ENCODE data around the gene WASF3. TPM values are rescaled to one million over a fixed set of nuclear protein-coding genes. Genes with fewer than 3 reads are reported as not detected.

The WASF3 gene
- total RNA-seq, 2 donors from 2014 or later, result 11.8 to 14.4 TPM

- H3K27ac ChIP-seq, result no peak overlapping the region
- DNase-seq (ENCODE audit: low spot score), result no peak
- no peak overlapping the region for H3K4me3 ChIP-seq
- peaks cover under 1% of the 10 kb centered on the region for H3K36me3 ChIP-seq
- no peaks in the 10 kb centered on the region for H3K4me1 ChIP-seq
- H3K9me3 ChIP-seq, result peaks cover 0 to 19% of the 10 kb centered on the region in 2 donors
- no peak for TF ChIP-seq CTCF (IDR thresholded peaks at IDR 0.05)
- H3K27me3 ChIP-seq, result no peaks in the 10 kb centered on the region
These were observed 137.3 kb downstream of the WASF3 start for GRCh38 chr13:26694609-26695359.

- no peak overlapping the region for H3K27ac ChIP-seq
- TF ChIP-seq CTCF (IDR thresholded peaks at IDR 0.05), result no peak
- H3K4me3 ChIP-seq, result no peak overlapping the region
- no peaks in the 10 kb centered on the region for H3K27me3 ChIP-seq
- H3K36me3 ChIP-seq, result no peaks in the 10 kb centered on the region
- peaks cover 0 to 13% of the 10 kb centered on the region in 2 donors for H3K9me3 ChIP-seq
- H3K4me1 ChIP-seq, result no peaks in the 10 kb centered on the region
- no peak for DNase-seq (ENCODE audit: low spot score)
These were observed 137.8 kb downstream of the WASF3 start for GRCh38 chr13:26695360-26695705.

GRCh38 chr13:26695891-26696311 lies 138.4 kb downstream of the WASF3 start:
- Histone ChIP-seq H3K4me3 (no peak overlapping the region), H3K36me3 (no peaks in the 10 kb centered on the region), H3K27me3 (no peaks in the 10 kb centered on the region), H3K4me1 (no peaks in the 10 kb centered on the region), H3K27ac (no peak overlapping the region), H3K9me3 (peaks cover 0 to 8% of the 10 kb centered on the region in 2 donors)
- DNase-seq (ENCODE audit: low spot score), result no peak
- no peak for TF ChIP-seq CTCF (IDR thresholded peaks at IDR 0.05)

- Histone ChIP-seq H3K9me3 (peaks cover 0 to under 1% of the 10 kb centered on the region in 2 donors), H3K27me3 (no peaks in the 10 kb centered on the region), H3K4me3 (no peak overlapping the region), H3K4me1 (no peaks in the 10 kb centered on the region), H3K27ac (no peak overlapping the region), H3K36me3 (no peaks in the 10 kb centered on the region)
- TF ChIP-seq CTCF (IDR thresholded peaks at IDR 0.05), result no peak
- no peak for DNase-seq (ENCODE audit: low spot score)
These were observed 139.8 kb downstream of the WASF3 start for GRCh38 chr13:26697069-26697955.

- peak; percentile 96 to 97 for TF ChIP-seq CTCF (IDR thresholded peaks at IDR 0.05)
- Histone ChIP-seq H3K36me3 (no peaks in the 10 kb centered on the region), H3K4me3 (no peak overlapping the region), H3K27me3 (no peaks in the 10 kb centered on the region), H3K9me3 (peaks cover 0 to 10% of the 10 kb centered on the region in 2 donors), H3K4me1 (no peaks in the 10 kb centered on the region), H3K27ac (no peak overlapping the region)
- DNase-seq (ENCODE audit: low spot score), result peak; percentile 93
These were observed 141.1 kb downstream of the WASF3 start for GRCh38 chr13:26698392-26699196.

Data from right atrium auricular region (tissue), 2 donors.